Ovary (tissue), 9 donors: Measurements from ENCODE around the gene SLC29A3. TPM values are rescaled to one million over a fixed set of nuclear protein-coding genes. Genes with fewer than 3 reads are reported as not detected.

Source experiments
- DNase-seq, 5 donors: peaks; one replicate each; pipeline ENCODE4 v3.0.0-alpha.2; 2019 to 2020
- H3K27ac ChIP-seq, 2 donors: fragments of 200-600 bp; one replicate each; pipeline versions ENCODE4 v1.5.1 to v1.8.0; 2019 to 2022
- H3K27me3 ChIP-seq: fragments of 200-600 bp; one replicate; pipeline ENCODE4 v1.8.0; 2022
- H3K36me3 ChIP-seq: fragments of 200-600 bp; sonication (generic); one replicate; pipeline ENCODE4 v1.5.1; 2019
- H3K4me1 ChIP-seq: one replicate; pipeline ENCODE4 v1.8.1; 2013; ENCODE audit warnings: mild to moderate bottlenecking, moderate library complexity; ENCODE audit not compliant: insufficient read depth
- H3K4me3 ChIP-seq: fragments of 200-600 bp; sonication (generic); one replicate; pipeline ENCODE4 v1.5.1; 2017
- H3K9me3 ChIP-seq, 2 donors: fragments of 200-600 bp in 1 of 2; sonication (generic) in 1 of 2; one replicate each; pipeline versions ENCODE4 v1.5.1 to v1.8.1; 2013 to 2019; ENCODE audit warnings: mild to moderate bottlenecking in 1 of 2, moderate library complexity in 1 of 2
- CTCF ChIP-seq, 3 donors: fragments of 450-650 bp in 2 of 3; fragments of 200-600 bp in 1 of 3; IDR thresholded peaks; one replicate each; pipeline versions ENCODE4 v1.5.1 to v1.8.0; 2016 to 2022; ENCODE audit warnings: antibody characterized with exemption in 3 of 3, mild to moderate bottlenecking in 1 of 3
- EP300 ChIP-seq: sonication (generic); formaldehyde crosslinking; IDR thresholded peaks from one replicate; pipeline ENCODE4 v1.6.1; 2017; ENCODE audit warnings: antibody characterized with exemption
- POLR2A ChIP-seq: fragments of 450-650 bp; IDR thresholded peaks from one replicate; pipeline ENCODE4 v1.6.1; 2017; ENCODE audit warnings: antibody characterized with exemption, mild to moderate bottlenecking, moderate library complexity
- WGBS, 3 donors: extraction: QIAGEN DNeasy Blood & Tissue Kit in 1 of 3; methylation state at CpG; one replicate each; pipeline versions ENCODE4 v1.1.5 to v1.1.7; 2013 to 2017; 5-methylcytosine and 5-hydroxymethylcytosine counted together
- intact Hi-C, 4 donors: fragments of 100-400 bp; cut with DNase I; formaldehyde crosslinking; loops; one replicate each; pipeline versions ENCODE4 v1.11.0 to v1.15.1; 2022 to 2023
- polyA plus RNA-seq, 2 donors: library from polyadenylated mRNA; stranded (reverse); fragments of 200-250 nt in 1 of 2; fragments of 350-450 nt in 1 of 2; fragmentation: Illumina TruSeq in 1 of 2; extraction: RNeasy Lipid Tissue Mini Kit (QIAGEN cat#74804) in 1 of 2; gene quantifications; one replicate each; pipeline ENCODE4 v1.2.3, GENCODE V29; 2013 to 2014
- total RNA-seq, 7 donors: library from RNA; depleted of rRNA in 2 of 7; stranded (reverse); fragments of >200 nt in 2 of 7; fragmentation: NEBNext Ultra II Directional in 3 of 7; extraction: Animal tissue kit (Norgen Biotek cat#: 25700) in 3 of 7; gene quantifications; one replicate each; pipeline versions ENCODE4 v1.1.0 to v1.2.4, GENCODE V29; 2016 to 2023
- donor health status: DM: no; HTN: no; CAD: no; lungs with moderate emphysema.
- donor health status: DM: no; HTN: no; CAD: no.
- donor health status: Bipolar disorder and iron deficiency.
- donor health status: DM: yes; HTN: yes; CAD: no.
- donor health status: DM: no; HTN: no; CAD: no.
- donor health status: DM: yes; HTN: yes; CAD: no.

SLC29A3 gene
- total and polyA plus RNA-seq, 9 donors, result 10.1 to 18.3 (median 15.5) TPM

- Histone ChIP-seq H3K27me3 (no peaks in the 10 kb centered on the region), H3K36me3 (no peaks in the 10 kb centered on the region), H3K27ac (no peak overlapping the region), H3K4me3 (no peak overlapping the region), H3K9me3 (no peaks in the 10 kb centered on the region), H3K4me1 (peaks cover 19% of the 10 kb centered on the region)
- no peak for TF ChIP-seq CTCF (IDR thresholded peaks at IDR 0.05)
- no peak for TF ChIP-seq EP300
- TF ChIP-seq POLR2A, result no peak
- WGBS, 3 donors, result 75 to 92% (median 87%) methylated on average over 2 of the region's 2 CpGs
- DNase-seq, result no peak
- intact Hi-C loops, result no loop called here
Observed at GRCh38 chr10:71308244-71308643, 10.8 kb upstream of the SLC29A3 start.

GRCh38 chr10:71308985-71309384 lies 10.1 kb upstream of the SLC29A3 start:
- H3K4me1 ChIP-seq, result peaks cover 21% of the 10 kb centered on the region
- H3K27ac ChIP-seq, result no peak overlapping the region
- TF ChIP-seq EP300 (no peak), POLR2A (no peak), CTCF (IDR thresholded peaks at IDR 0.05) (no peak)
- intact Hi-C loops, result no loop called here
- 19 to 50% (median 41%) methylated on average over 3 of the region's 3 CpGs for WGBS, 3 donors
- no peaks in the 10 kb centered on the region for H3K27me3 ChIP-seq
- DNase-seq, result peak in 3 of 5 donors; percentile 37 to 67 (median 58)
- H3K36me3 ChIP-seq, result no peaks in the 10 kb centered on the region
- H3K4me3 ChIP-seq, result no peak overlapping the region
- no peaks in the 10 kb centered on the region for H3K9me3 ChIP-seq

DNA sequence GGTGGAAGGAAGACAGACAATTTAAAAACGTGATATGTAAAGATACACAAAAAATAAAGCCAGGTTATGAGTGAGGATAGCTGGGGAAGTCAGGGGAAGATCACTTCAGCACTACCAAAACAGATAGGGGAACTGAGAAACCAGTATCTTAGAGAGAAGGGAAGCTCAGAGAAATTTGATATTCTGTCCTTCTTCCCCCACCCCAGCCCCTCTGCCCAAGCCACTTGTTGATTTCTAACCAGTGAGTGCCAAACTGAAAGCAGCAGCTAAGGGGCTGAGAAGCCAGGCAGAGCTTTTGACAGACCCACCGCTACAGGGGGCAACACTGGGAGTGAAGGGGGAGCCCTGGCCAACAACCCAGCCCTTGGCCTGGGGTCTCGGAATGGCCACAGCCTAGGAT lies 9.1 kb upstream of the SLC29A3 start:
- no peaks in the 10 kb centered on the region for H3K9me3 ChIP-seq
- H3K27ac ChIP-seq, result no peak overlapping the region
- no peaks in the 10 kb centered on the region for H3K27me3 ChIP-seq
- no peak for TF ChIP-seq CTCF (IDR thresholded peaks at IDR 0.05)
- TF ChIP-seq EP300, result no peak
- TF ChIP-seq POLR2A, result no peak
- intact Hi-C loops, result loop anchor here (5.0 to 10.0 kb wide), 8 partner anchors 295 to 1025 kb away; no protein-coding TSS in a partner anchor
- WGBS, 3 donors, result 59 to 65% (median 63%) methylated on average over 3 of the region's 3 CpGs
- H3K4me1 ChIP-seq, result peaks cover 23% of the 10 kb centered on the region
- no peak for DNase-seq
- H3K4me3 ChIP-seq, result no peak overlapping the region
- H3K36me3 ChIP-seq, result no peaks in the 10 kb centered on the region

GRCh38 chr10:71312220-71312619 lies 6.8 kb upstream of the SLC29A3 start:
- intact Hi-C loops, result loop anchor here (5.0 to 10.0 kb wide), 8 partner anchors 293 to 1023 kb away; no protein-coding TSS in a partner anchor
- peaks cover 25% of the 10 kb centered on the region for H3K4me1 ChIP-seq
- WGBS, 3 donors, result 44 to 62% (median 45%) methylated on average over 1 of the region's 1 CpG
- no peak overlapping the region for H3K4me3 ChIP-seq
- DNase-seq, result no peak
- no peaks in the 10 kb centered on the region for H3K27me3 ChIP-seq
- H3K36me3 ChIP-seq, result no peaks in the 10 kb centered on the region
- no peak for TF ChIP-seq CTCF (IDR thresholded peaks at IDR 0.05)
- TF ChIP-seq POLR2A, result no peak
- TF ChIP-seq EP300, result no peak
- H3K27ac ChIP-seq, result peak overlapping the region in 1 of 2 donors; percentile 79
- no peaks in the 10 kb centered on the region for H3K9me3 ChIP-seq
